Epithelial cell of esophagus (primary cell): Measurements from ENCODE around the gene GPATCH2L.

Source experiments
- DNase-seq: peaks from one replicate; pipeline ENCODE4 v3.0.0; 2010; ENCODE audit warnings: low read depth
- H3K4me3 ChIP-seq: 2 replicates; pipeline ENCODE4 v1.5.1; 2011; ENCODE audit warnings: mild to moderate bottlenecking, low read length, control low read depth
- CTCF ChIP-seq: IDR thresholded peaks from 2 replicates; pipeline ENCODE4 v1.5.1; 2011; ENCODE audit warnings: low read depth, mild to moderate bottlenecking, low read length, control low read depth, inconsistent platforms; ENCODE audit not compliant: insufficient read depth; ENCODE audit errors: missing control alignments

GPATCH2L gene

GRCh38 chr14:76151398-76152332 is at the start of gene GPATCH2L:
GPATCH2L (plus strand) TSS chr14:76151922; CDS start chr14:76154364, 2,442 bp downstream.
- TF ChIP-seq CTCF: no peak
- H3K4me3 ChIP-seq: peak within 1 kb of the TSS; percentile 89
- peak; percentile 92 for DNase-seq

DNA sequence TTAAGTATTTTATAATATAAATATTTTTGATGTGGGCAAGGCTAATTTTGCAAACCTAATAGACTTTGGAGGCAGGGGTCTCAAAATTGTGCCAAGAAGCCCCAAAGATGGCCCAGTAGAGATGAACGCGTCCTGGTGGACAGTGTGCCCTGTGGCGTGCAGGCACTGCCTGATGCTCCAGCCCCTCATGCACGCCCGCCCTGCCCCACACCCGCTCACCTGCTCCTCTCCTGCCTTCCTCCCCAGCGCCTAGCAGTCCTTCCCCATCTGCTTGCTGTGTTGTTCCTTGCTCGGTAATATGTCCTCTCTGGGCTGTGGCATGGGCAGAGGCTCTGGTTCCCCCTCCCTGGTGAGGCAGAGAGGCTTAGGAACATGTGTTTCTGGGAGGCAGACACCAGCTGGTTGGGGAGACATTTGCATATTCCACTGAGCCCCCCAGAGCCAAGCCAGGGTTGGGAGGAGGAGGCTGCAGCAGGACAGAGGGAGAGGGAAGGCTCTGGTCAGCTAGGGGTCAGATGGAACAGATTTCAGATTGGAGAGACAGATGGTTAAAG is 46.8 kb upstream of the GPATCH2L start:
- TF ChIP-seq CTCF: no peak
- DNase-seq: no peak
- no peak overlapping the region for H3K4me3 ChIP-seq

DNA sequence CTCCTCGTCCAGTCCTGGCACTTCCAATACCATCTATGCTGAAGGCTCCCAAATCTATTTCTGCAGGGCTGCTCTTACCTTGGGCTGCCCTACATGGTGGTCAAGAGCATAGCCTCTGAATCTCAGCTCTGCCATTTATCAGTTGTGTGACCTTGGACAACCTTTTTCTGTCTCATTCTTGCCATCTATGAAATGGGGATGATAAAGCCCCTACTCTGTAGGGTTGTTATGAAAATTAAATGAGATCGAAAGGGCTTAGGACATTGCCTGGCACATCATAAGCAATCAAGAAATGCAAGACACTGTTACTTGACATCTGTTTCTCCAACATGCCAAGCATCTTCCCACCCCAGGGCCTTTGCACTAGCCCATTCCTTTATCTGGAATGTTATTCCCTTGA is 45.5 kb upstream of the GPATCH2L start:
- no peak for TF ChIP-seq CTCF
- no peak for DNase-seq
- H3K4me3 ChIP-seq: no peak overlapping the region

GRCh38 chr14:76109087-76109880 is 42.4 kb upstream of the GPATCH2L start:
- peak; percentile 12 for DNase-seq
- no peak for TF ChIP-seq CTCF

DNA sequence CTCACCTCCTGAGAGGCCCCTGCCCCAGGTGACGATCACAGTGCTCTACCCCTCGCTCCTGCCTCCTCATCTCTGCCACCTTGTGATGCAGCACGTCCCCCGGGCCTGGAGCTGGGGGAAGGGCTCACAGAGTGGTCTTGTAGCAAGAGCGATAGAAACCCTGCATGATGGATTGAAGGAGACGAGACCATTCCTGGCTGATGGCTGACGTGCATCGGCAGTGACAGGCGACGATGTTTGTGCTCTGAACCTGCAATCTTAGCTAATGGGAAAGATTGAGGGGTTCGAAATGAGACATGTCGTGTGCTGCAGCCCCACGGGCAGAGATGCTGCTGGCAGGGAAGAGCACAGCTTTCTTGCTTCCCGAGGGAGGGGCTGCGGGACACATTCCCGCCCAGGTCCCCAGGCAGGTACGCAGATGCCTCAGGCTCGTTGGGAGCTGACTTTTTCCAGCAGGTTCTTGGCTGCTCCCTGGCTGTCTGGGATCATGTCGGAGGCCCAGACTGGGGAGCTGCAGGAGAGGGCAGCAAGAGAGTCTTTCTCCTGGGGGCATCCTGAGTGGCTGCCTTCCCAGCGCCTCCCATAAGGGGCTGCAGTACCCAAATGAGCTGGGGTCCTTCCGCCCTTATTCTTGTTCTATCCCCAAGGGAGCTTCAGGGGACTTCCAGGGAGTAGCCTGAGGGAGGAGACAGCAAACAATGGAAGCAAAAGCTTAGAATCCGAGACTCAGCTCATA is 38.7 kb upstream of the GPATCH2L start:
- H3K4me3 ChIP-seq: no peak overlapping the region
- no peak for TF ChIP-seq CTCF
- DNase-seq: no peak

More at GRCh38 chr14:76109087-76109880, 42.4 kb upstream of the GPATCH2L start:
- H3K4me3 ChIP-seq: no peak overlapping the region

DNA sequence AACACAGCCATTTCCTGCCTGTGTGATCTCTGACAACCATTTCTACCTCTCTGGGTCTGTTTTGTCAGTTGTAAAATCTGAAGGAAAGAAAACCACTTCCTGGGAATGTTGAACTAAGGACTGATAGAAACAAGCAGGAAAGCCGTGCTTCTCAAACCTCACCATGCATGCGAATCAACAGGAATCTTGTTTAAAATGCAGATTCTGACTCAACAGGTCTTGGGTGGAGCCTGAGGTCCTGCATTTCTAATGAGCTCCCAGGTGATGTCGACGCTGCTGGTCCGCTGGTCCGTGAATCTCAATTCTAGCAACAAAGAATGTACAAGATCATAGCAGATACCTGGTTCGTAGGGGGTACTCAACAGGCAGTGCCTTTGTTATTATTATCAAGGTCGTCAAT is 38.0 kb upstream of the GPATCH2L start:
- no peak for DNase-seq
- TF ChIP-seq CTCF: no peak
- no peak overlapping the region for H3K4me3 ChIP-seq
